Mucosa of gallbladder (tissue), 1 donor: Measurements from ENCODE around the gene TBX3. TPM values are rescaled to one million over a fixed set of nuclear protein-coding genes. Genes with fewer than 3 reads are reported as not detected.

Experiments
- DNase-seq: peaks from one replicate; pipeline ENCODE4 v3.0.0-alpha.2; 2020; ENCODE audit warnings: low spot score
- total RNA-seq: library from RNA; stranded (reverse); gene quantifications from one replicate; pipeline ENCODE4 v1.2.1, GENCODE V29; 2021
- donor health status: DM: no; HTN: no; CAD: no.

TBX3 gene
- total RNA-seq, 1 donor from 2014 or later: 12.0 TPM

DNA sequence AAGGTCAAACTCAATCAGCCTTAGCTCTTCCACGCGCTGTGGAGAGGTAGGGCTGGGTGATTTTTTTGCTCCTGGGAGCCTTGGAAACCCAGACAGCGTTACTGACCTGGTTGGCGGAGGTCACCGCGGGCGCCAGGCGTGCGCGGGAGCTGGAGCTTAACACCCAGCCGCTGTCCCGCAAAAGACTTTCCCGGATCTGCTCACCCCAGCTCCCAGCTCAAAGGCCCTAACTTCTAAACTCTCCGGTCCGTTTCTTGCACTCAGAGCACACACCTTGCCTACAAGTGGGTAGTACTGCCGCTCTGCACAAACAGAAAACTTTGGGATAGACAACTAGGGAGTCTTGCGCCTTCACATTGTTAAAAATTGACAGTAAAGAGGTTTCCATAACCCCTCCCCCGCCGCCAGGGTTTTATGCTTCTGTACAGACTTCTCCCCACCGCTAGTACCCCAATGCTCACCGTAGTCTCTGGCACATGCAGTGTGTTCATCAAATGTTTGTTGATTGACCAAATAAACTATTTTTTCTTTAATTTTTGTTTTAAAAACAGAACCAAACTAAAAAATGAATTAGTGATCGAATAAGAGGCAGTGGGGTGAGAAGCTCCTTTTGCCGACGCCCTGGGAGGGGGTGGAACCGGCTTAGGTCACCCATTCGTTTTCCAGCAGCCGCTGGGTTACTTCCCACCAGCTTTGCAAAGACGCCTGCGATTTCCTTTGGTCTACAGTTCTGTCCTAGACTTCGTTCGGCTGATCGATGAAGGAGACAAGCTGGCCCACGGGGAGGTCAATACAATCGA is 12.7 kb upstream of the TBX3 start:
- DNase-seq: no peak

DNA sequence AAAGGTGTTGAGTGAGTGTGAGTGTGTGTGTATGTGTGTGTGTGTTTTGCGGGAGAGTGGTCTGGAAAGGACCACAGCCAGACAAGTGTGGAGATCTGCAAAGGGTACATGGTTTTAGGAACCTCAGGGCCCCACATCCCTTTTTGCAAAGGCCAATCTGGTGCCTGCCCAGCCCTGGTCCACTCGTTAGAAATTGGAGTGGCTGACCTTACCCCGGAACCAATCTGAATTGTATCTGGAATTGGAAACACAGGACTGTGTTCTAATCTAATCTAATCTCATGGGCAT is 11.3 kb upstream of the TBX3 start:
- no peak for DNase-seq

DNA sequence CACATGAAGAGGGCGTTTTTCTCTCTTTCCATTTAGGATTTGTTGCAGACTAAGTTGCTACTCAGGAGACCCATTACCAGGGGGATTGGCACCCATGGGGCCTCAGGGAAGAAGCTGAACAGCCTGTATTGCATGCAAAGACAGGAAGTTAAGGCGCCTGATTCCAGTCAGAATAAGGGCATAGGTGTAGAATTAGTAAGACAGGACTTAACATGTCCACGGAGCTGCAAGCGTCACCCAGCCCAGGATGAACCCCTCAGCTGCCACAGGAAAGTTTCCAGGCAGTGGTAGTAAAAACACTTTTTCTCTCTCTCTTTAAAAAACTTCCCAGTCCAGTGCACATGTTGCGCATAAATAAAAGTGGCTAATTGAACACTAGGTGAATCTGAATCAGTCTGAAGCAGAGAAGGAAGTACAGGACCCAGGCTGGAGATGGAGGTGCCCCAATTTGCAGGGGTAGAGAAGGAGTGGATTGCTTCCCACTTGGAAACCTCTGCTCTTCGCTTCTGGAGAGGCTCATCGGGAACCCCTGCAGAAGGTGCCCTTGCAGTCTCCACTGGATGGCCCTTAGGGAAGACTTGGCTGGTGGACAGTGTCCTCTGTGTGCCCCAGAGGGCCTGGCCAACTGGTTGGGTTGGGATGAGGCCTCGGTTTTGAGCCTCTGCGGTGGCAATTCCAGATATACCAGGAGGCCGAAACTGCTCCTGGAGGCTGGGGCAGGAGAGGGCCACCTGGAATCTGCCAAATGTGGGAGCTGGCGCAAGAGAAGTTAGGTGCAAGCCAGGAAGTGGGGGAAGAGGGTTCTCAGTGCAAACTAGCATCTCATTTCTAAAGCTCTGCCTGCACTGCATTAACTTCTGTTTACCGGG is 10.7 kb upstream of the TBX3 start:
- DNase-seq: no peak

DNA sequence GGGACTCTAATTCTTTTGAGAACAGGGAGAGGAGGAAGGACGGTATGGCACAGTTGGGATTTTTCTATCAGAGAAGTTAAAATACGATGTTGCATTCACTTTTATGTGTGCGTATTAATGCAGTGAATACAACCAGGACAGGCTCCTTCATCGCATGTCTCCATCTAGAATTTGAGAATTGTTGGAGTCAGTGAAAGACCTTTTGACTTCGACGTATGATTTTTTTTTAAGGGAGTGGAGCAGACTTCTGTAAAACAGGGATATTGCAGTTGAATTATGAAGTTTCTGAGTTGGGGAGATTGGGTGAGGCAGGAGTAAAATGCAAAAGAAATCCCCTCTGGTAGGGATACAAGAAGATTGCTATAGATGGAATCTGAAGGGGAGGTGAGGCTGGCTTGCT is 9.6 kb upstream of the TBX3 start:
- DNase-seq: no peak

DNA sequence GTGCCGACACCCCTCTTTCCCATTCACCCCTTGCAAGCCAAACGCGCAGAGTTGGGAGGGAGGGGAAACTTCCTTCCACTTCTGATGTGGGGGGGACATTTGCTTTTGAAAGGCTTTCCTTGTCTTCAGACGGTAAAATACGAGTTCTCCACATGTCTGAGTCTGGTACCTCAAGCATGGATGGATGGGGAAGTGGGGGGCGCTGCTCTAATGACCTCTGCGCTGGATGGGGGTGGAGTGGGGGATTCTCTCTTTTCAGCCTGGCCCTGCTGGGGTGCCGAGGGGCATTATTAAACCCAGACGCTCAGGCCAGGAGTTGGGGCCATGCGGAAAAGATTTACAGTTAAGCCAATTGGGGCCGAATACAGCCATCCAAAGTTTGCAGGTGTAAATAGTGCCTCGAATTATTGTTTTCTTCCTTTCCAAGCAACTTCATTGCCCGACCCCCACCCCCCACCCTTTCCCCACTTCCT is 9.1 kb upstream of the TBX3 start:
- DNase-seq: no peak

DNA sequence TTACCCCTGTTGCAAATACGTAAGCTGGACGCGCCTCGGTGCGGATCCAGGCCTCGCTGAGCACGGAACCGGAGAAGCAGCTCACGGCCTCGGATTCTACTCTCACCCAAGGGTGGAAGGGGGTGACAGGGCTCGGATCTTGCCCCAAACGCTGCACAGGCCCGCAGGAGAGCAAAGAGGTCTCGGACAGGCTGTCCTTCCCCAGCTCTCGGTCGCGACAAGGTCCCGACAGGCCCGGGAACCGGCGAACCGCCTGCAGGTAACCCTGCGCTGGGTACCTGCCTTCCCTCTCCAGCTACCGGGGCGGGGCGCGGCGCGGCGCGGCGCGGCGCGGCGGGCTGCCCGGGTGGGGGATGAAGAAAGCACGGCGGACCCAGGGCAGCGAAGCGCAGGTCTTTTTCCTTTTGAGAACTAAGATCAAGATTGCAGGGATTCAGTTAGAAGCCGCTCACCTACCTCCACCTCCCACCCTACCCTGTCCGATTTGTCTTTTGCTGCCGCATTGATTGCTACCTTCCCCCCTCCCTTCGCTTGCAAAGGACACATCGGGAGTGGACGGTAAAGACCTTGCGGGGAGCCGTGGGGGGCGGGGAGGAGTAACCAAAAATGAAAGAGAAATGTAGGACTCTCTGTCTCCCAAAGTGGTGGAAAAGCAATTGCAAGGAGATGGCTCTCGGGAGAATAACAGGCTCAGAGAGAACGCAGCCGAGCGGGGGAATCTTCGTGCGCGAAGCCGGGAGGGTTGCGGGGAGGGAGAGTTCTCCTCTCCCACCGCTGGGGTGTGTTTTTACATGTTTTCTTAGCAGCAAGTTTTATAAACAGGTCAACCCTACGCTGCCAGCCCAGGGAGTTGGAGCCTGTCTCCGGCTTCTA is 8.4 kb upstream of the TBX3 start:
- DNase-seq: no peak

DNA sequence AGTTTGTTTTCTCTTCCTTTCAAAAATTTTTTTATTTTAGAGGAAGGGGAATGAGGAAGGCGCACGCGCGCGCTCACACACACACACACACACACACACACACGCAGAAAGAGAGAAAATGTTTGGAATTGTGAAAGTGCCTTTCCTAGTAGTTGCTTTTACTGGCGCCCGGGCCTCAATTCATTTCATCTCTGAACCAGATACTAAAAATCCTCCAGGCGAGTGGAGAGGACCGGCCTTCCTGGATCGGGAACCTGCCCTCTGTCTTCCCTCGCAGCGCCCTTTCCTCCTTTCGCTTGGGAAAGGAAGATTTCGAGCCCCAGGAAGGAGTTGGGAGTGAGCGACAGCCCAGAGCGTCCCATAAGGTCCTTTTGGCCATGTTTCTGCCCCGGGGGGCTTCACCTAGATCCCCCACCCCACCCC is 7.8 kb upstream of the TBX3 start:
- no peak for DNase-seq

DNA sequence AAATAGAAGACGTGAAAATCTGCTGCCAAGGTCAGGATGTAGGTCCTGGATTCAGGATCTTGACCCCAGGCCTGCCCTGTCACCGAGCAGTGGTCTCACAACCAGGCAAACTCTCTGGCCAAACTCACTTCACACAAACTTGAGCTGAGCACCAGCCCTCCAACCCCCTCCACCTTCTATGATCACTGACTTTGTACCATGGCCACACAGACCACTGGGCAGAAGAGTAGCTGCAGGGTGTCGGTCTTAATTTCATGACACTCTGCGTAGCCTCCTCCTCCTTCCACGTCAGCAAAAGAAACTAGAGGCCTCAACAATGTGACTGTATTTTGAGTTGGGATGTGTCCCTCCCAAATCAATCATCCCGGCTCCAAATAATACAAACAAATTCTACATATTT is 7.2 kb upstream of the TBX3 start:
- no peak for DNase-seq

DNA sequence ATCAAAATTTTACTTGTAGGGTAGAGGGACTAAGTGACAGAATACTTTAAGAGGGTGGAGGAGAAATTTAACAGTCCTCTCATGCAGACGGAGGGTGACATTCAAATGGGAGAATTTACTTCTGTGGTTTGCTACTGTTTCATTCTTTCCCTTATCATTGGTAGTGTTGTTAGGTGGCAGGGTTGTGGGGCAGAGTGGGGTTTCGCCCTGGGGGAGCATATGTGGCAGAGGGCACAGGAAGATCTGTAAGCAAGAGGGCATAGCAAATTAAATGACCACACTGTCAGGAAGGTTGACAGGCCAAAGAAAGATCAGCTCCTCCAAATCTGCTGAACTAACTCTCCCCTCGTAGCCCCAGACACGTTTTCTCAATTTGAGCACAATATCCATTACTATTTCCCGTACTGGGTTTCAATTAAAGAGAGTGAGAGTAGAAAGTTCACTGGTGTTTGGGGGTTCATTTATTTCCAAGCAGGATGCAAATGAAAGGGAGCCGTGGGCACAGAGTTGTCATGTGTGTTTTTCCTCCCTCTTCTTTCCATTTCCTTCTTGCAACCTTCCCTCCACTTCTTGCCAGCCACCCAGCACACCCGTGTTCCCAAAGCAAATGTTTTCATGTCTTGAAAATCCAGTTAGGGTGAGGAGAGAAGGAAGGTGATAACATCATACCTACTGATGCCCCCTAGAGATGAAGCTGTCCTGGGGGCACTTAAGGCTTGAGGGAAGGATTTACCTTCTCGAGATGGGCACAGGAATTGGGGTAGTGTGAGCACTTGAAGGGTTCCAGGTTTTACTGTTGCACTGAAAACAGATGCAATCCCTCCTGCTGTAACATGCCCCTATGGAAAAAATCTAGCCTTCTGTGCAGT is 6.5 kb upstream of the TBX3 start:
- no peak for DNase-seq

DNA sequence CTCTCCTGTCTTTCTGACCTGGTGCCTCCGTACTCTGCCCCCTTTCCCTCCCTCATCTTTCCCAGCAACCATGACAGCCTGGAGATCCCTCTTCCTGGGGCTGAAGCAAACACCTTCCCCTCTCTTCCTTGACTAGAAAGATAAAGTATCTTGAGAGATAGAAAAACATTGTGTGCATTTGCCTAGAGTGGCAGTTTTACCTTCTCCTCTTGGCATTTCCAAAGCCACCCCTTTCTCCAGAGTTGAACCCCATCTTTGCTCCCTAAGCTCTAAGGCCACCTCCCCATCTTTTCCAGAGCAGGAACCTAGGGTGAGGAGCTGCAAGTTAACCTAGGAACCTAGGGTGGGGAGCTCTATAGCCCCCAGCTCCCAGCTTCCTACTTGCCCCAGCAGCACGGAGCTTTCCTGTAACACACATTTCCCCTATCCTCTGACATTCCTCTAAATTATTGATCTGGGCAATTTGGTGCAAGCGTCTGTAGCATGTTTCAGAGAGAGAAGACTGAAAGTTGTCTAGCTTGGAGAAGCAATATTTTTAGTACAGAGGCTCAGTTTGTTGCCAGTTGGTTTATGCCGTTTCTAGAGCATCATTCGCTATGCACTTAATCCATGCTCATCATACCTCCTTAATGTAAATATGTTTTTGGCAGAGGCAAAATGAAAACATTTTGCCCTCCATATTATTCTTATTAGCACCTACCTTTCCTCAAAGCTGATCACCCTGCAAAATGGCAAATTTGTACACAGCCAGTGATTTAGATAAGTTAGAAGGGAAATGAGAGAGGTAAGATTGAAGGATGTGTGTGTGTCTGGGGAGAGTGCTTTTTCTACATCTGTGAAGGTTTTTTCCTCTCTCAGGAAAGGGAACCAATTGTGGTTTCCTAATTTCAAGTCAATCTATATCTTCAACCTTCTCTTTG is 5.4 kb upstream of the TBX3 start:
- no peak for DNase-seq

DNA sequence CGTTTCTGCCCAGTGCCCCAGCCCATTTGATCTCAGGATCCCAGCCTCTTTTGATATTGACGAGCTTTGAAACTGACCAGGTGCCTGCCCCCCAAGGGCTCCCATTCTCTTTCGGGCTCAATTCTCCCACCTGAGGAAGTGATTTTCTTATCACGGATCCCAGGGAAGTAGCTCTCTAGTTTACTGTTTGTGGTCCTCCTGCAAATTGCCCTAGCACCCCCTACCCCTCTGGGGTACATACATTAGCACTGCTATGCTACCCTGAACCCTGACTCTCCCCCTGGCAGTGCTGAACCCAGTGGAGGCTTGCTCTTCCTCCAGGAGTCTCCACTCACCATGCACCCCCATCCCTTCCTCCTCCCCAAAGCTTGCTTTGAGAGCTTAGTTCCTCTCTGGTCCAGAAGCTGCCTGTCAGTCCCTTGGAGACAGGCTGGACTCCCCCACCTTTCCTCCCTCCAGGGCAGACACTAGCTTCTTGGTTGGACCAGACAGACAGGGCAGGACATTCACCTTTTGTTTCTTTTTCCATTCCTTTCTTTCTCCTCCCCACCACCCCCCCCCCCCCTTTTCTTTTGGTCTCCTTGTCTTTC is 4.4 kb upstream of the TBX3 start:
- DNase-seq: no peak

DNA sequence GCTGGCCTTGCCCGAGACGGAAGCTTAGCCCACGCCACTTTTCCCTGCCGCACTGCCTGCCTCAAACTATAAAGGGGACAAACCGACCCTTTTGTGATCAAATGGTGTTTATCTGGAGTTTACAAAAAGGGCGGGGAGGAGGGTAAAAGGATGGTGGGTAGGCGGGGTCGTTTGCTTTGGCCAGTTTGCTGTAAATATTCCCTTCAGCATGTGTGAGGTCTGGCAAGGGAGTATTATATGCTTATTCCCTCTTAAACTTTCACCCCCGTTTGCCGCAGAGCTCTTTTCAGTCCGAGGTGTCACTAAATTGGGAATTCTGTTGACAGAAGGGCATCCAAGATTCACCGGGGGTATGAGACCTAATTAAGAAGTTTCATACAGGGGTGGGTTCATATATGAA is 3.8 kb upstream of the TBX3 start:
- DNase-seq: no peak

DNA sequence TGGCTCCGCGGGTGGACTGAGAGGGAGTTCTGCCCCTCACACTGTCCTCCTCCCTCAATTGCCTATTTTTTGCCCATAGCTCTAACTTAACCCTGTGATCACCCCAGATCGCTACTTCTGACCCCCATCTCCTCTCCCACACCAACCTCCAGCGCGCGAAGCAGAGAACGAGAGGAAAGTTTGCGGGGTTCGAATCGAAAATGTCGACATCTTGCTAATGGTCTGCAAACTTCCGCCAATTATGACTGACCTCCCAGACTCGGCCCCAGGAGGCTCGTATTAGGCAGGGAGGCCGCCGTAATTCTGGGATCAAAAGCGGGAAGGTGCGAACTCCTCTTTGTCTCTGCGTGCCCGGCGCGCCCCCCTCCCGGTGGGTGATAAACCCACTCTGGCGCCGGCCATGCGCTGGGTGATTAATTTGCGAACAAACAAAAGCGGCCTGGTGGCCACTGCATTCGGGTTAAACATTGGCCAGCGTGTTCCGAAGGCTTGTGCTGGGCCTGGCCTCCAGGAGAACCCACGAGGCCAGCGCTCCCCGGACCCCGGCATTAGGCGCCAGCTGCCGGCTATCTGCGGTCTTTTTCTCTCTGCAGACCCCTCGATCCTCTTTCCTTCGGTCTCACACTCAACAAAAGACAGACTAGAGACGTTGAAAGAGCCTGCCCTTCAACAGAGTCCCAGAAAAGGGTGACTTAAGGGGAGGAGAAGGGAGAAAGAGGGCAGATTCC is 3.0 kb upstream of the TBX3 start:
- no peak for DNase-seq

DNA sequence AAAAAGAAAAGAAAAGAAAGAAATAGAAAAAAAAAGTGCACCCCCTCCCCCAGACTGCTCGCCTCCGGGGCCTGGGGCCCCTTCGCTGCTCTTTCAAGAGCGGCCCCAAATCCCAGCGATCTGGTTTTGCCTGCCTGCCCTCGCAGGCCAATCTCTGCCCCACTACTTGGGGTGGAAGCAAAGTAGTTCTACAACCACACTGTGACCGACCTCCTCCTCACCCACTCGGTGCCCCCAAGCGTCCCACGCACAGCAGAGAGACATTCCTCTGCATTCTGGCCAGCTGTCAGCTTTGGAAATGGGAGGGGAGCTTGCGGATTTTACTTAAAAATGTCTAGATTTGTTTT is 2.4 kb upstream of the TBX3 start:
- no peak for DNase-seq

DNA sequence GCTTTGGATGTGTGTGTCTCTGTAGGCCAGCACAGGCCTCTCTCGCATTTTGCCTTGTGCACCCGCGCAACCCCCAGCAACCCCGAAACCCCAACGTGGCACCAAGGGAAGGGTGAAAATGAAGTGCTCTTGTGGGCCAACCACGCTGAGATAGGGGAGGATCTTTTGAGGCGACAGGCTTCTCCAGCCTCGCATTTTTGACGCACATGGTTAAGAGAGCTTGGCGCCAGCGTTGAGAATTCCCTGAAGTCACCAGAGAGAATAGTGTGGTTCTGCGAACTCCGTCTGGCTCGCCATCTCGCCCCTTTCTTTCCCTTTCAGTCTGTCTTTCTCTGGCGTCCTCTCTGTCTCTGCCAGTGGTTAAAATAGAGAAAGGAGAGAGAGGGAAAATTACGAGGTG is 1.9 kb upstream of the TBX3 start:
- no peak for DNase-seq

DNA sequence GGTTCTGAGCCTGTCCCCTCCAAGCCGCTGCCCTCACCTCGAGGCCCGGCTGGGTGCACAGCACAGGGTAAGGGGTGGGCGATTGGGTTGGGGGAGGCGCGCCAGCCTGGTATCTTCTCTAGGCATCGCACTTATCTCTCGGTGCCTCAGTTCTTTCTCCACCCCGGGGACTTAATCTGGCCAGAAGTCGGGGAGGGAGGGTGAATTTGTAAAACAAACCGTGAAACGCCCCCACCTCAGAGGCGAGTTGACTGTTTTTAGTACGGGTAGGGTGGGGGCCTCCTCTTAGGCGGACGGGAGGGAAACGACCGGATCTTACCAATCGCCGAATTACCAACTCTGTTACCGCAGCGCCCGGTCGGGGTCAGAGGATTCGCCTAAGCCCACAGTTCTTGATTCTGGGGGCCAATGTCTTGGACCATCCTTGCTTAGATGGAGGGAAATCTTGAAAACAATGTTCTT is 1.4 kb upstream of the TBX3 start:
- no peak for DNase-seq

DNA sequence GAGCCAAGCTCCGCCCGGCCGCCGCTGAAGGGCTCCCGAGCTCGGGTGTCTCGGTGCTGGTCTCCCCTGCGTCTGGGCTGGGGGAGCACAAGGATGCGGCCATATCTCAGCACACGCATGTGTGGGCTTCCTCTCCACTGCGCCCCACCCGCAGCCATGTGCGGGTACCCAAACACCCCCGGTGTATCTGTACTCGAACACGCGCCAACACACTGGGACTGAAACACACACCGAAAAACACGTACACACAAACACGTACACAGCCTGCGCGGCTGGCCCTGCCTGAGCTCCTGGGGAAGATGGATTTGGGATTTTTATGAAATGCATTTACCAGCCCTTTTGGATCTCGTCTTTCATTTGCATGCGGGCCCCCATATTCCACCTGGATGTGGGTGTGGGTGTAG is 897 bp upstream of the TBX3 start:
- DNase-seq: no peak

DNA sequence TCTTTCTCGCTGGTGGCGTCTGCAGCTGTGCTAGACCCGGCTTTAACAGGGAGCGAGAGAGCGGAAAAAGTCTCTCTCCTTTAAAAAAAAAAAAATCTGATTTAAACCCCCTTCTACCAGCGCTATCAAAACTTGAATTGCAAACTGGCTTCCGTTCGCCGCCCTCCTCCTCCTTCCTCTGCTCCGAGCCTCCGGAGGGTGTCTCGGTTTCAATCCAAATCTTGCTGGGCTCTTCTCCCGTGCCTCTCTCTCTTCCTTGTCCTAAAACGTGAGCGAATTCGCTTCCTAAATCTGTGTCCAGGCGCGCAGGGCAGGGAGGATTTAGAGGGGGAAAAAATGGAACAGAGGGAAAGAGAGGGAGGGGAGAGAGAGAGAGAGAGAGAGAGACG is 272 bp downstream of the TBX3 start:
- DNase-seq: no peak
